Nephron (organoid): Measurements from ENCODE around the gene B3GNT7.

ENCODE experiments used
- H3K27ac Mint-ChIP-seq, 3 experiments: 2 replicates each; pipeline ENCODE4 v1.8.0; 2020; ENCODE audit warnings: mixed read lengths in 3 of 3, mild to moderate bottlenecking in 2 of 3, moderate library complexity in 1 of 3
- H3K27me3 Mint-ChIP-seq: 2 replicates; pipeline ENCODE4 v1.8.0; 2021; ENCODE audit warnings: low read depth, mild to moderate bottlenecking, moderate library complexity, mixed read lengths
- H3K36me3 Mint-ChIP-seq: 2 replicates; pipeline ENCODE4 v1.8.0; 2020; ENCODE audit warnings: low read depth, mixed read lengths
- H3K4me1 Mint-ChIP-seq: 2 replicates; pipeline ENCODE4 v1.8.0; 2020; ENCODE audit warnings: mixed read lengths
- H3K4me3 Mint-ChIP-seq, 3 experiments: 2 replicates each; pipeline ENCODE4 v1.8.0; 2020; ENCODE audit warnings: mild to moderate bottlenecking in 3 of 3, mixed read lengths in 3 of 3, moderate library complexity in 2 of 3
- H3K9me3 Mint-ChIP-seq: 2 replicates; pipeline ENCODE4 v1.8.0; 2020; ENCODE audit warnings: mixed read lengths
- CTCF ChIP-seq, 3 experiments: fragments of 200-600 bp; sonication (generic); IDR thresholded peaks; one replicate each; pipeline ENCODE4 v1.5.0; 2021; ENCODE audit warnings: antibody characterized with exemption in 3 of 3; ENCODE audit not compliant: unreplicated experiment in 3 of 3

Gene B3GNT7

GRCh38 chr2:231413456-231413855 is 17.9 kb downstream of the B3GNT7 start:
- peaks cover 17% of the 10 kb centered on the region for H3K27me3 Mint-ChIP-seq
- H3K4me3 Mint-ChIP-seq = no peak overlapping the region
- no peaks in the 10 kb centered on the region for H3K36me3 Mint-ChIP-seq
- no peak for TF ChIP-seq CTCF (IDR thresholded peaks at IDR 0.05; ENCODE audit: unreplicated experiment in 3 of 3)
- peaks cover 3% of the 10 kb centered on the region for H3K9me3 Mint-ChIP-seq
- H3K4me1 Mint-ChIP-seq = peaks cover 17% of the 10 kb centered on the region
- no peak overlapping the region for H3K27ac Mint-ChIP-seq

- Mint-ChIP-seq H3K27ac (peak overlapping the region in 1 of 3 experiments; percentile 1), H3K9me3 (peaks cover 3% of the 10 kb centered on the region), H3K4me1 (peaks cover 17% of the 10 kb centered on the region), H3K27me3 (peaks cover 19% of the 10 kb centered on the region), H3K36me3 (no peaks in the 10 kb centered on the region), H3K4me3 (peak overlapping the region; percentile 31 to 53 (median 37))
- TF ChIP-seq CTCF (IDR thresholded peaks at IDR 0.05; ENCODE audit: unreplicated experiment in 3 of 3) = no peak
These were observed 18.5 kb downstream of the B3GNT7 start for GRCh38 chr2:231413921-231414476.

- Mint-ChIP-seq H3K27ac (no peak overlapping the region), H3K4me1 (peaks cover 17% of the 10 kb centered on the region), H3K9me3 (peaks cover 3% of the 10 kb centered on the region), H3K27me3 (peaks cover 25% of the 10 kb centered on the region), H3K4me3 (no peak overlapping the region), H3K36me3 (no peaks in the 10 kb centered on the region)
- TF ChIP-seq CTCF (IDR thresholded peaks at IDR 0.05; ENCODE audit: unreplicated experiment in 3 of 3) = no peak
These were observed 19.5 kb downstream of the B3GNT7 start for GRCh38 chr2:231415029-231415428.

- no peak overlapping the region for H3K27ac Mint-ChIP-seq
- H3K4me3 Mint-ChIP-seq = no peak overlapping the region
- no peaks in the 10 kb centered on the region for H3K36me3 Mint-ChIP-seq
- H3K4me1 Mint-ChIP-seq = peaks cover 2% of the 10 kb centered on the region
- H3K27me3 Mint-ChIP-seq = peaks cover 9% of the 10 kb centered on the region
- no peak for TF ChIP-seq CTCF (IDR thresholded peaks at IDR 0.05; ENCODE audit: unreplicated experiment in 3 of 3)
- no peaks in the 10 kb centered on the region for H3K9me3 Mint-ChIP-seq
These were observed 23.5 kb downstream of the B3GNT7 start for GRCh38 chr2:231418820-231419640.

GRCh38 chr2:231421051-231421580 is 25.6 kb downstream of the B3GNT7 start:
- peaks cover 13% of the 10 kb centered on the region for H3K27me3 Mint-ChIP-seq
- no peaks in the 10 kb centered on the region for H3K9me3 Mint-ChIP-seq
- no peak overlapping the region for H3K4me3 Mint-ChIP-seq
- H3K4me1 Mint-ChIP-seq = no peaks in the 10 kb centered on the region
- no peak overlapping the region for H3K27ac Mint-ChIP-seq
- no peaks in the 10 kb centered on the region for H3K36me3 Mint-ChIP-seq
- TF ChIP-seq CTCF (IDR thresholded peaks at IDR 0.05; ENCODE audit: unreplicated experiment in 3 of 3) = no peak
